Measurements from ENCODE around the gene RPUSD2. TPM values are rescaled to one million over a fixed set of nuclear protein-coding genes. Genes with fewer than 3 reads are reported as not detected.

RPUSD2 gene
- total and polyA plus RNA-seq, 2 experiments from 2014 or later, result 19.7 to 20.3 TPM

DNA sequence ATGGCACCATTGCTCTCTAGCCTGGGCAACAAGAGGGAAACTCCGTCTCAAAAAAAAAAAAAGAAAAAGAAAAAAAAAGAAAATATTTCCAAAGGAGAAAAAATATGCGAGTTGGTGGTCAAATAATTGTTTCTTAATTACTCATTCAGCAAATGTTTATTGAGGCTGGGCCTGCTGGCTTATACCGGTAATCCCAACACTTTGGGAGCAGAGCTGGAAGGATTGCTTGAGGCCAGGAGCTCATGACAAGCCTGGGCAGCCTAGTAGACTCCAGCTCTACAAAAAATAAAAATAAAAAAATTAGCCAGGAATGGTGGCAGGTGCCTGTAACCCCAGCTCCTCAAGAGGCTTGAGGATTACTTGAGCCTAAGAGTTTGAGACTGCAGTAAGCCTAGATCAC lies 29.0 kb downstream of the RPUSD2 start:
- H3K9me3 ChIP-seq (ENCODE audit: low read depth), result no peaks in the 10 kb centered on the region
- H3K27me3 ChIP-seq, result no peaks in the 10 kb centered on the region
- H3K27ac ChIP-seq, result no peak overlapping the region
- no peak overlapping the region for H3K4me3 ChIP-seq
- H3K36me3 ChIP-seq, result no peaks in the 10 kb centered on the region
- DNase-seq (ENCODE audit: low read depth in 1 of 2, low spot score in 1 of 2), result no peak
- H3K4me1 ChIP-seq (ENCODE audit: low read depth), result peaks cover 6% of the 10 kb centered on the region
- TF ChIP-seq, protein P1, sequence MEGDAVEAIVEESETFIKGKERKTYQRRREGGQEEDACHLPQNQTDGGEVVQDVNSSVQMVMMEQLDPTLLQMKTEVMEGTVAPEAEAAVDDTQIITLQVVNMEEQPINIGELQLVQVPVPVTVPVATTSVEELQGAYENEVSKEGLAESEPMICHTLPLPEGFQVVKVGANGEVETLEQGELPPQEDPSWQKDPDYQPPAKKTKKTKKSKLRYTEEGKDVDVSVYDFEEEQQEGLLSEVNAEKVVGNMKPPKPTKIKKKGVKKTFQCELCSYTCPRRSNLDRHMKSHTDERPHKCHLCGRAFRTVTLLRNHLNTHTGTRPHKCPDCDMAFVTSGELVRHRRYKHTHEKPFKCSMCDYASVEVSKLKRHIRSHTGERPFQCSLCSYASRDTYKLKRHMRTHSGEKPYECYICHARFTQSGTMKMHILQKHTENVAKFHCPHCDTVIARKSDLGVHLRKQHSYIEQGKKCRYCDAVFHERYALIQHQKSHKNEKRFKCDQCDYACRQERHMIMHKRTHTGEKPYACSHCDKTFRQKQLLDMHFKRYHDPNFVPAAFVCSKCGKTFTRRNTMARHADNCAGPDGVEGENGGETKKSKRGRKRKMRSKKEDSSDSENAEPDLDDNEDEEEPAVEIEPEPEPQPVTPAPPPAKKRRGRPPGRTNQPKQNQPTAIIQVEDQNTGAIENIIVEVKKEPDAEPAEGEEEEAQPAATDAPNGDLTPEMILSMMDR (IDR thresholded peaks at IDR 0.05; ENCODE audit: low read depth, low read length), result no peak

DNA sequence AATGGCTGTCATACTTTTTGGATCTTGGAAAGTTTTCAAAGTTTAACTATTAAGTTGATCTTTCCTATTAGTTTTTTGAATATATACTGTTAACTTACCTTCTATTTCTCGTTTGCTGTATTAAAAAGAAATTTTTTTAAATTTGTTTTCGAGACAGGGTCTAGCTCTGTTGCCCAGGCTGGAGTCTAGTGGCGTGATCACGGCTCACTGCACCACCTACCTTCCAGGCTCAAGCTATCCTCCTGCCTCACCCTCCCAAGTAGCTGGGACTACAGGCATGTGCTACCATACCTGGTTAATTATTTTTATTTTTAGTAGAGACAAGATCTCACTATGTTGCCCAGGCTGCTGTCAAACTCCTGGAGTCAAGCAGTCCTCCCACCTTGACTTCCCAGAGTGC lies 29.6 kb downstream of the RPUSD2 start:
- H3K36me3 ChIP-seq, result no peaks in the 10 kb centered on the region
- TF ChIP-seq, protein P1 (IDR thresholded peaks at IDR 0.05; ENCODE audit: low read depth, low read length), result no peak
- H3K4me1 ChIP-seq (ENCODE audit: low read depth), result peaks cover 6% of the 10 kb centered on the region
- no peaks in the 10 kb centered on the region for H3K27me3 ChIP-seq
- H3K27ac ChIP-seq, result no peak overlapping the region
- no peak overlapping the region for H3K4me3 ChIP-seq
- DNase-seq (ENCODE audit: low read depth in 1 of 2, low spot score in 1 of 2), result no peak
- no peaks in the 10 kb centered on the region for H3K9me3 ChIP-seq (ENCODE audit: low read depth)

DNA sequence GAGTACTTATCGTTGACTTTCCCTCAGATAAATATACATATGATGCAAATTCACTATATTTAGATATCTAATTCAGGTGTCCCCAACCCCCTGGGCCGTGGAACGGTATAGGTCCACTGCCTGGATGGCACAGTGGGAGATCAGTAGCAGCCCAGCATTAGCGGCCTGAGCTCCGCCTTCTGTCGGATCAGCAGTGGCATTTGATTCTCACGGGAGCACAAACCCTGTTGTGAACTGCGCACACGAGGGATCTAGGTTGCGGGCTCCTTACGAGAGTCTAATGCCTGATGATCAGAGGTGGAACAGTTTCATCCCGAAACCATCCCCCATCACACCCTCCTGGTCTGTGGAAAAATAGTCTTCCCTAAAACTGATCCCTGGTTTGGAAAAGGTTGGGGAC lies 31.9 kb downstream of the RPUSD2 start:
- no peaks in the 10 kb centered on the region for H3K9me3 ChIP-seq (ENCODE audit: low read depth)
- no peaks in the 10 kb centered on the region for H3K27me3 ChIP-seq
- H3K27ac ChIP-seq, result no peak overlapping the region
- H3K36me3 ChIP-seq, result no peaks in the 10 kb centered on the region
- TF ChIP-seq, protein P1 (IDR thresholded peaks at IDR 0.05; ENCODE audit: low read depth, low read length), result no peak
- no peak overlapping the region for H3K4me3 ChIP-seq
- H3K4me1 ChIP-seq (ENCODE audit: low read depth), result no peaks in the 10 kb centered on the region
- no peak for DNase-seq (ENCODE audit: low read depth in 1 of 2, low spot score in 1 of 2)

DNA sequence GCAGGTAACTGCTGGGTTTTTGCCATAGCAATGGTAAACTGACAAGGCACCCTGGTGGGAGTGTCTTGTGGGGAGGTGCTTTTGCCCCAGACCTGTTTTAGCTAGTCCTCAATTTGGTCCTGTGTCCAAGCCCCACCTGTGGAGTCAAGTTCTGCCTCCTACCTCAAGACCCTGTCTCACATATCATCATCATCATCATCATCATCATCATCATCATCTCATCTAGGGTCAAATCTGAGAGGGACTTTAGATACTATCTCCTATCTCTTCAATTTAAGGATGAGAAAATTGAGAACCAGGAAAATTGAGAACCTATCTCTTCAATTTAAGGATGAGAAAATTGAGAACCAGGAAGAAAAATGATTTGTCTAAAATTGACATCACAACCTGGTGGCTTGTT lies 34.8 kb downstream of the RPUSD2 start:
- TF ChIP-seq, protein P1 (IDR thresholded peaks at IDR 0.05; ENCODE audit: low read depth, low read length), result no peak
- Histone ChIP-seq H3K4me3 (no peak overlapping the region), H3K36me3 (no peaks in the 10 kb centered on the region), H3K4me1 (ENCODE audit: low read depth) (no peaks in the 10 kb centered on the region), H3K27ac (no peak overlapping the region), H3K27me3 (no peaks in the 10 kb centered on the region), H3K9me3 (ENCODE audit: low read depth) (no peaks in the 10 kb centered on the region)
- DNase-seq (ENCODE audit: low read depth in 1 of 2, low spot score in 1 of 2), result no peak

DNA sequence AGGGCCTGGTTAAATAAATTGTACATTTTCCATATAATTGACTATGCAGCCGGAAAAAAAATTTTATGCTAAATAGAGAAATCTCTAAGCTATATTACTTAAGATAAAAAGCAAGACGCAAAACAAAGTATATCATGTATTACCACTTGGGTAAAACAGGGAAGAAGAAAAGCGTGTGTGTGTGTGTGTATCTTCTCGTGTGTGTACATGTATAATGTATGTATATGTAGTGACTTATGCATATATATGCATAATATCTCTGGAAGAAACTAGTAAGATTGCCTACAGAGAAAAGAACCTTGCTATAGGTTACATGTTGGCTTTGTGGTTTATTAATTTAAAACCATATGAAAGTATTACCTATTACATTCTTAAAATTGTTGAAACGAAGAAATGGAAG lies 44.0 kb downstream of the RPUSD2 start:
- Histone ChIP-seq H3K4me3 (no peak overlapping the region), H3K4me1 (ENCODE audit: low read depth) (no peaks in the 10 kb centered on the region), H3K36me3 (no peaks in the 10 kb centered on the region), H3K9me3 (ENCODE audit: low read depth) (no peaks in the 10 kb centered on the region), H3K27ac (no peak overlapping the region), H3K27me3 (no peaks in the 10 kb centered on the region)
- DNase-seq (ENCODE audit: low read depth in 1 of 2, low spot score in 1 of 2), result no peak
- TF ChIP-seq, protein P1 (IDR thresholded peaks at IDR 0.05; ENCODE audit: low read depth, low read length), result no peak

DNA sequence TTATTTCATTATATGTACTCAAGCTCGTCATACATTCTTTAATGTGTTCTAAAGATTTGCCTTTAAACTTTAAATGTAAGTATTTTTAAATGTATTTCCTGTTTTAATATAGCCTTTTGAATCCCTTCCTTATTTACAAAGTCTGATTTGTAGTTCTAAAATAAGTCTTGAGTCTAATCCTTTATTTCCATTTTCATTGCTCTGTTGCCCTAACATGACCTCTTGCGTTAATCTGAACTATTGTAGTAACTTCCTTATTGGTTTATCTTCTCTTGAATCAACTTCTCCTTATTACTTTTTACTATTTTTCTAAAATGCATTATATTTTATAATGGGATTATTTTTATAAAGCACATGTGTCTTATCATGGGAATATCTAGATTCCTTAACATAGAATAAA lies 48.9 kb downstream of the RPUSD2 start:
- TF ChIP-seq, protein P1 (IDR thresholded peaks at IDR 0.05; ENCODE audit: low read depth, low read length), result no peak
- no peaks in the 10 kb centered on the region for H3K9me3 ChIP-seq (ENCODE audit: low read depth)
- H3K27ac ChIP-seq, result no peak overlapping the region
- H3K4me1 ChIP-seq (ENCODE audit: low read depth), result no peaks in the 10 kb centered on the region
- H3K36me3 ChIP-seq, result peaks cover 6% of the 10 kb centered on the region
- DNase-seq (ENCODE audit: low read depth in 1 of 2, low spot score in 1 of 2), result no peak
- no peak overlapping the region for H3K4me3 ChIP-seq
- no peaks in the 10 kb centered on the region for H3K27me3 ChIP-seq
